Osteocyte (in vitro differentiated cells): ENCODE measurements around the gene LLCFC1. TPM values are rescaled to one million over a fixed set of nuclear protein-coding genes. Genes with fewer than 3 reads are reported as not detected.
A peak's percentile ranks its signal among the peaks of the same experiment; 100 is the strongest.

Experiments
- DNase-seq: peaks from one replicate; pipeline ENCODE4 v3.0.0; 2021; ENCODE audit warnings: mixed read lengths; ENCODE audit not compliant: unreplicated experiment; ENCODE audit errors: extremely low spot score
- H3K27ac Mint-ChIP-seq: one replicate; pipeline ENCODE4 v1.8.0; 2021; ENCODE audit warnings: mild to moderate bottlenecking, mixed read lengths; ENCODE audit not compliant: unreplicated experiment
- H3K27me3 Mint-ChIP-seq: one replicate; pipeline ENCODE4 v1.8.0; 2021; ENCODE audit warnings: mixed read lengths; ENCODE audit not compliant: unreplicated experiment
- H3K36me3 Mint-ChIP-seq: one replicate; pipeline ENCODE4 v1.8.0; 2021; ENCODE audit warnings: mixed read lengths; ENCODE audit not compliant: unreplicated experiment
- H3K4me1 Mint-ChIP-seq: one replicate; pipeline ENCODE4 v1.8.0; 2021; ENCODE audit warnings: mixed read lengths; ENCODE audit not compliant: unreplicated experiment
- H3K4me3 Mint-ChIP-seq: one replicate; pipeline ENCODE4 v1.8.0; 2021; ENCODE audit warnings: mild to moderate bottlenecking, moderate library complexity, mixed read lengths; ENCODE audit not compliant: unreplicated experiment
- H3K9me3 Mint-ChIP-seq: one replicate; pipeline ENCODE4 v1.8.0; 2021; ENCODE audit warnings: mixed read lengths; ENCODE audit not compliant: unreplicated experiment
- long read RNA-seq: library from polyadenylated mRNA; unstranded; transcript quantifications from one replicate; pipeline ENCODE4 v2.0.0, GENCODE V29; 2021
- total RNA-seq: library from RNA; stranded (reverse); gene quantifications from 2 replicates; pipeline ENCODE4 v1.2.1, GENCODE V29; 2021
- TF ChIP-seq, protein P1 (sequence below): fragments of 200-600 bp; sonication (generic); IDR thresholded peaks from 2 replicates; pipeline ENCODE4 v1.5.0; 2021; ENCODE audit warnings: antibody characterized with exemption, mild to moderate bottlenecking, moderate library complexity

Gene LLCFC1
- total RNA-seq = not detected in 2 replicates
- long read RNA-seq = 0 reads

GRCh38 chr7:142939226-142939910 is at the start of gene LLCFC1:
LLCFC1 (plus strand) TSS chr7:142939484; CDS start chr7:142939622, 138 bp downstream.
- Mint-ChIP-seq H3K27ac (no peak within 1 kb of the TSS), H3K27me3 (no peaks in the 10 kb centered on the region), H3K4me3 (no peak within 1 kb of the TSS), H3K36me3 (no peaks in the 10 kb centered on the region), H3K9me3 (no peaks in the 10 kb centered on the region), H3K4me1 (no peaks in the 10 kb centered on the region)
- no peak for DNase-seq
- TF ChIP-seq, protein P1, sequence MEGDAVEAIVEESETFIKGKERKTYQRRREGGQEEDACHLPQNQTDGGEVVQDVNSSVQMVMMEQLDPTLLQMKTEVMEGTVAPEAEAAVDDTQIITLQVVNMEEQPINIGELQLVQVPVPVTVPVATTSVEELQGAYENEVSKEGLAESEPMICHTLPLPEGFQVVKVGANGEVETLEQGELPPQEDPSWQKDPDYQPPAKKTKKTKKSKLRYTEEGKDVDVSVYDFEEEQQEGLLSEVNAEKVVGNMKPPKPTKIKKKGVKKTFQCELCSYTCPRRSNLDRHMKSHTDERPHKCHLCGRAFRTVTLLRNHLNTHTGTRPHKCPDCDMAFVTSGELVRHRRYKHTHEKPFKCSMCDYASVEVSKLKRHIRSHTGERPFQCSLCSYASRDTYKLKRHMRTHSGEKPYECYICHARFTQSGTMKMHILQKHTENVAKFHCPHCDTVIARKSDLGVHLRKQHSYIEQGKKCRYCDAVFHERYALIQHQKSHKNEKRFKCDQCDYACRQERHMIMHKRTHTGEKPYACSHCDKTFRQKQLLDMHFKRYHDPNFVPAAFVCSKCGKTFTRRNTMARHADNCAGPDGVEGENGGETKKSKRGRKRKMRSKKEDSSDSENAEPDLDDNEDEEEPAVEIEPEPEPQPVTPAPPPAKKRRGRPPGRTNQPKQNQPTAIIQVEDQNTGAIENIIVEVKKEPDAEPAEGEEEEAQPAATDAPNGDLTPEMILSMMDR = no peak

GRCh38 chr7:142889816-142890215 is 49.5 kb upstream of the LLCFC1 start:
- H3K4me3 Mint-ChIP-seq = no peak overlapping the region
- H3K9me3 Mint-ChIP-seq = no peaks in the 10 kb centered on the region
- DNase-seq = peak; percentile 25
- no peaks in the 10 kb centered on the region for H3K4me1 Mint-ChIP-seq
- TF ChIP-seq, protein P1 = no peak
- H3K36me3 Mint-ChIP-seq = no peaks in the 10 kb centered on the region
- H3K27ac Mint-ChIP-seq = no peak overlapping the region
- peaks cover 1% of the 10 kb centered on the region for H3K27me3 Mint-ChIP-seq

- no peak for DNase-seq
- Mint-ChIP-seq H3K4me3 (no peak overlapping the region), H3K4me1 (no peaks in the 10 kb centered on the region), H3K27me3 (peaks cover 3% of the 10 kb centered on the region), H3K36me3 (no peaks in the 10 kb centered on the region), H3K9me3 (no peaks in the 10 kb centered on the region), H3K27ac (no peak overlapping the region)
- TF ChIP-seq, protein P1 = no peak
These were observed 48.3 kb upstream of the LLCFC1 start for GRCh38 chr7:142890874-142891485.

GRCh38 chr7:142891490-142892082 is 47.7 kb upstream of the LLCFC1 start:
- H3K27me3 Mint-ChIP-seq = peaks cover 3% of the 10 kb centered on the region
- H3K9me3 Mint-ChIP-seq = no peaks in the 10 kb centered on the region
- H3K27ac Mint-ChIP-seq = no peak overlapping the region
- H3K4me3 Mint-ChIP-seq = no peak overlapping the region
- TF ChIP-seq, protein P1 = no peak
- no peaks in the 10 kb centered on the region for H3K4me1 Mint-ChIP-seq
- no peak for DNase-seq
- H3K36me3 Mint-ChIP-seq = no peaks in the 10 kb centered on the region

- Mint-ChIP-seq H3K27me3 (peaks cover 3% of the 10 kb centered on the region), H3K27ac (no peak overlapping the region), H3K4me1 (no peaks in the 10 kb centered on the region), H3K4me3 (no peak overlapping the region), H3K36me3 (no peaks in the 10 kb centered on the region), H3K9me3 (no peaks in the 10 kb centered on the region)
- TF ChIP-seq, protein P1 = no peak
- peak; percentile 49 for DNase-seq
These were observed 46.3 kb upstream of the LLCFC1 start for GRCh38 chr7:142892951-142893350.
